ENCODE data around the gene TSHZ2. TPM values are rescaled to one million over a fixed set of nuclear protein-coding genes. Genes with fewer than 3 reads are reported as not detected.

The TSHZ2 gene
- total and polyA plus RNA-seq, 2 of the 4 experiments (the other 2 are of a cell fraction), result under 0.01 to 0.02 TPM

DNA sequence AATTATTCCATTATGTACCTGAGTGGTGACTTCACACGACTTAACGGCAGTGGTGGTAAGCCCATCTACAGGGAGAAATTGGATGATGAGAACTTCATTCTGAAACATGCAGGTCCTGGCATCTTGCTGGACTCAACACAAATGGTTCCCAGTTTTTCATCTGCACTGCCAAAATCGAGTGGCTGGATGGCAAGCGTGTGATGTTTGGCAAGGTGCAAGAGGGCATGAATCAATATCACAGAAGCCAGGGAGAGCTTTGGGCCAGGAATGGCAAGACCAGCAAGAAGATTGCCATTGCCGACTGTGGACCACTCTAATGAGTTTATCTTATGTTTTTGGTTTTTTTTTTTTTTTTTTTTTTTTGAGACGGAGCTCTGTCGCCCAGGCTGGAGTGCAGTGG, 449.2 kb downstream of the TSHZ2 start:
- Histone ChIP-seq H4K20me1 (ENCODE audit: insufficient read depth, low read length) (no peaks in the 10 kb centered on the region), H3K56ac (ENCODE audit: extremely low read depth, insufficient read depth, low read length) (no peak overlapping the region), H4K91ac (ENCODE audit: insufficient read depth, low read depth, low read length) (no peak overlapping the region), H3K4ac (ENCODE audit: low read depth, low read length) (no peak overlapping the region), H2BK20ac (ENCODE audit: low read depth, low read length) (no peak overlapping the region), H2BK15ac (ENCODE audit: low read depth, low read length) (no peak overlapping the region), H3K18ac (ENCODE audit: low read depth, low read length) (no peak overlapping the region), H3K14ac (replicated peaks; ENCODE audit: low read depth, low read length) (no peak overlapping the region), H3K9ac (ENCODE audit: low read depth, low read length) (no peak overlapping the region), H3K79me1 (ENCODE audit: low read depth in 1 of 2, low read length in 2 of 2) (no peaks in the 10 kb centered on the region), H2AK9ac (replicated peaks; ENCODE audit: low read depth, low read length, poor library complexity) (no peak overlapping the region), H3K36me3 (ENCODE audit: control insufficient read depth, insufficient read depth, low read length) (no peaks in the 10 kb centered on the region), H3K4me3 (ENCODE audit: insufficient read depth, low read depth, low read length) (no peak overlapping the region), H3K27ac (ENCODE audit: insufficient read depth, low read length) (no peak overlapping the region), H3K9me3 (ENCODE audit: control insufficient read depth, insufficient read depth, low read length) (no peaks in the 10 kb centered on the region), H3K4me1 (ENCODE audit: control insufficient read depth, insufficient read depth, low read length) (no peaks in the 10 kb centered on the region), H4K5ac (ENCODE audit: low read depth, low read length) (no peak overlapping the region), H3K27me3 (ENCODE audit: control insufficient read depth, insufficient read depth, low read length) (no peaks in the 10 kb centered on the region), H2AK5ac (ENCODE audit: low read depth, low read length) (no peak overlapping the region), H2BK120ac (ENCODE audit: low read depth, low read length) (no peak overlapping the region), H2AFZ (replicated peaks; ENCODE audit: low read length, poor library complexity) (no peak overlapping the region), H3K23ac (ENCODE audit: low read depth, low read length) (no peak overlapping the region), H2BK5ac (ENCODE audit: low read depth, low read length, poor library complexity, severe bottlenecking) (no peak overlapping the region), H3K9me1 (ENCODE audit: insufficient read depth, low read length) (no peaks in the 10 kb centered on the region), H4K8ac (ENCODE audit: low read depth in 2 of 2, low read length in 2 of 2) (no peak overlapping the region), H3K4me2 (ENCODE audit: low read depth, low read length) (no peak overlapping the region)
- no TSS peak for BruUV-seq (replicated peaks)
- intact Hi-C loops (cut with micrococcal nuclease), result no loop called here
- WGBS, 2 experiments (ENCODE audit: extremely low coverage in 2 of 2, insufficient read length in 1 of 2), result 69% methylated on average over 4 of the region's 7 CpGs; no CpG with 5 or more reads in 1 of the 2 experiments
- dilution Hi-C loops (cut with HindIII; ENCODE audit: low sequenced_read_pairs, unreplicated experiment), result no loop called here
- in situ Hi-C loops (cut with MboI; ENCODE audit: low sequenced_read_pairs), result no loop called here
- TF ChIP-seq, protein P1, sequence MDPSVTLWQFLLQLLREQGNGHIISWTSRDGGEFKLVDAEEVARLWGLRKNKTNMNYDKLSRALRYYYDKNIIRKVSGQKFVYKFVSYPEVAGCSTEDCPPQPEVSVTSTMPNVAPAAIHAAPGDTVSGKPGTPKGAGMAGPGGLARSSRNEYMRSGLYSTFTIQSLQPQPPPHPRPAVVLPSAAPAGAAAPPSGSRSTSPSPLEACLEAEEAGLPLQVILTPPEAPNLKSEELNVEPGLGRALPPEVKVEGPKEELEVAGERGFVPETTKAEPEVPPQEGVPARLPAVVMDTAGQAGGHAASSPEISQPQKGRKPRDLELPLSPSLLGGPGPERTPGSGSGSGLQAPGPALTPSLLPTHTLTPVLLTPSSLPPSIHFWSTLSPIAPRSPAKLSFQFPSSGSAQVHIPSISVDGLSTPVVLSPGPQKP (IDR thresholded peaks at IDR 0.05; ENCODE audit: borderline replicate concordance, low read depth, low read length), result no peak
- TF ChIP-seq MAZ (IDR thresholded peaks at IDR 0.05; ENCODE audit: borderline replicate concordance, low read depth, low read length) (no peak), MAFK (IDR thresholded peaks at IDR 0.05; ENCODE audit: low read depth, low read length) (no peak), BHLHE40 (IDR thresholded peaks at IDR 0.05; ENCODE audit: low read depth, low read length) (no peak), POLR2A (IDR thresholded peaks at IDR 0.05; ENCODE audit: low read depth, low read length) (no peak), RFX5 (IDR thresholded peaks at IDR 0.05; ENCODE audit: low read depth, low read length) (no peak)
- POLR2A ChIA-PET (ENCODE audit: unreplicated experiment), result no interaction called here
- CTCF ChIA-PET, result no interaction called here
- no peak for DNase-seq
- no peak for ATAC-seq (ENCODE audit: low read depth)

All from IMR-90 (cell line).